Measurements from ENCODE around the gene GPR153. TPM values are rescaled to one million over a fixed set of nuclear protein-coding genes. Genes with fewer than 3 reads are reported as not detected.
A peak's percentile ranks its signal among the peaks of the same experiment; 100 is the strongest.

GPR153 gene
- total and polyA plus RNA-seq, 2 of the 13 experiments (the other 11 are each of a cell fraction or from before 2014, with no cell fraction given), result 0.22 to 0.31 TPM

DNA sequence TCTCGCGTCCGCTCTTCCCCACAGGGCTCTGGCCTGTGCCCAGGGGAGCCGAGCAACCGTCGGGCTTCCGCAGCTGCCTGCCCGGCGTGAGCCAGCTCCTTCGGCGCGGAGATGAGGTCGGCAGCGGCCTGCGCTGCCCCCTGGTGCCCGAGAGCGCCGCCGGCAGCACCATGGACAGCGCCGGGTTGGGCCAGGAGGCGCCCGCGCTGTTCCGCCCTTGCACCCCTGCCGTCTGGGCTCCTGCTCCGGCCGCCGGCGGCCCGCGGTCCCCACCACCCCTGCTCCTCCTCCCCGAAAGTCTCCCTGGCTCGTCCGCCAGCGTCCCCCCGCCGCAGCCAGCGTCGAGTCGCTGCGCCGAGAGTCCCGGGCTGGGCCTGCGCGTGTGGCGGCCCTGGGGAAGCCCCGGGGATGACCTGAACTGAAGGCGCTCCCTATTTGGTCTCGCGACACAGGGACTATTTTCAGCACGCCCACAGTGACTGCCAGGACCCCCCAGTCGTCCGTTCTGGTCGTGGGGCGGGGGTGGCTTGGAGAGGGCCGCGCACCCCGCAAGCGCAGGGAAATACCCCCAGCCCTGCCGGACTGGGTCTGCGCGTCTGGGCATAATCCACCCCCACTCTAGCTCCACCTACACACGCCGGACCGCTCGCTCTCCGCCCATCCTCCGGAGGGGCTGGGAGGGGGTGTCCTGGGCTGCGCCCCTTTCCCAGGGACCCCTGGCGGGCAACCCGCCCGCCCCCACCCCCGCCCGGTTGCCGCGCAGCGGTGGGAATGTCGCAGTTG is 15.6 kb downstream of the GPR153 start (continued):
- TF ChIP-seq, protein P1, sequence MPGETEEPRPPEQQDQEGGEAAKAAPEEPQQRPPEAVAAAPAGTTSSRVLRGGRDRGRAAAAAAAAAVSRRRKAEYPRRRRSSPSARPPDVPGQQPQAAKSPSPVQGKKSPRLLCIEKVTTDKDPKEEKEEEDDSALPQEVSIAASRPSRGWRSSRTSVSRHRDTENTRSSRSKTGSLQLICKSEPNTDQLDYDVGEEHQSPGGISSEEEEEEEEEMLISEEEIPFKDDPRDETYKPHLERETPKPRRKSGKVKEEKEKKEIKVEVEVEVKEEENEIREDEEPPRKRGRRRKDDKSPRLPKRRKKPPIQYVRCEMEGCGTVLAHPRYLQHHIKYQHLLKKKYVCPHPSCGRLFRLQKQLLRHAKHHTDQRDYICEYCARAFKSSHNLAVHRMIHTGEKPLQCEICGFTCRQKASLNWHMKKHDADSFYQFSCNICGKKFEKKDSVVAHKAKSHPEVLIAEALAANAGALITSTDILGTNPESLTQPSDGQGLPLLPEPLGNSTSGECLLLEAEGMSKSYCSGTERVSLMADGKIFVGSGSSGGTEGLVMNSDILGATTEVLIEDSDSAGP (CRISPR knock-in tag; IDR thresholded peaks at IDR 0.05; ENCODE audit: borderline replicate concordance), result peak; percentile 86
- TF ChIP-seq ZNF724P (CRISPR knock-in tag; IDR thresholded peaks at IDR 0.05; ENCODE audit: borderline replicate concordance) (peak; percentile 96), ZNF747 (CRISPR knock-in tag; IDR thresholded peaks at IDR 0.05; ENCODE audit: borderline replicate concordance) (peak; percentile 92; the same call in 1 of the 2 replicates), ZNF768 (CRISPR knock-in tag; IDR thresholded peaks at IDR 0.05) (peak; percentile 92), NFE2L1 (CRISPR knock-in tag; IDR thresholded peaks at IDR 0.05; ENCODE audit: borderline replicate concordance) (no peak), ZKSCAN8 (CRISPR knock-in tag; IDR thresholded peaks at IDR 0.05; ENCODE audit: borderline replicate concordance) (peak; percentile 94), ZNF766 (CRISPR knock-in tag; IDR thresholded peaks at IDR 0.05; ENCODE audit: borderline replicate concordance) (peak; percentile 99), ZNF792 (CRISPR knock-in tag; IDR thresholded peaks at IDR 0.05) (peak; percentile 99), SRSF4 (IDR thresholded peaks at IDR 0.05; ENCODE audit: low read depth, low read length, poor library complexity, severe bottlenecking) (no peak), ZNF546 (CRISPR knock-in tag; conservative IDR thresholded peaks at IDR 0.05) (peak; percentile 99), ZNF660 (CRISPR knock-in tag; IDR thresholded peaks at IDR 0.05; ENCODE audit: borderline replicate concordance, low read depth) (peak; percentile 83; the same call in 1 of the 2 replicates), SATB2 (CRISPR knock-in tag; IDR thresholded peaks at IDR 0.05) (peak; percentile 99), SP140L (CRISPR knock-in tag; IDR thresholded peaks at IDR 0.05; ENCODE audit: borderline replicate concordance) (peak; percentile 98; the same call in 1 of the 2 replicates), CEBPB (IDR thresholded peaks at IDR 0.05; ENCODE audit: borderline replicate concordance, low read depth, low read length) (no peak), HOXD1 (CRISPR knock-in tag; IDR thresholded peaks at IDR 0.05) (peak; percentile 98)
- TF ChIP-seq, protein P2, sequence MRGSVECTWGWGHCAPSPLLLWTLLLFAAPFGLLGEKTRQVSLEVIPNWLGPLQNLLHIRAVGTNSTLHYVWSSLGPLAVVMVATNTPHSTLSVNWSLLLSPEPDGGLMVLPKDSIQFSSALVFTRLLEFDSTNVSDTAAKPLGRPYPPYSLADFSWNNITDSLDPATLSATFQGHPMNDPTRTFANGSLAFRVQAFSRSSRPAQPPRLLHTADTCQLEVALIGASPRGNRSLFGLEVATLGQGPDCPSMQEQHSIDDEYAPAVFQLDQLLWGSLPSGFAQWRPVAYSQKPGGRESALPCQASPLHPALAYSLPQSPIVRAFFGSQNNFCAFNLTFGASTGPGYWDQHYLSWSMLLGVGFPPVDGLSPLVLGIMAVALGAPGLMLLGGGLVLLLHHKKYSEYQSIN (CRISPR knock-in tag; IDR thresholded peaks at IDR 0.05; ENCODE audit: borderline replicate concordance), result peak; percentile 97
- TF ChIP-seq, protein P3, sequence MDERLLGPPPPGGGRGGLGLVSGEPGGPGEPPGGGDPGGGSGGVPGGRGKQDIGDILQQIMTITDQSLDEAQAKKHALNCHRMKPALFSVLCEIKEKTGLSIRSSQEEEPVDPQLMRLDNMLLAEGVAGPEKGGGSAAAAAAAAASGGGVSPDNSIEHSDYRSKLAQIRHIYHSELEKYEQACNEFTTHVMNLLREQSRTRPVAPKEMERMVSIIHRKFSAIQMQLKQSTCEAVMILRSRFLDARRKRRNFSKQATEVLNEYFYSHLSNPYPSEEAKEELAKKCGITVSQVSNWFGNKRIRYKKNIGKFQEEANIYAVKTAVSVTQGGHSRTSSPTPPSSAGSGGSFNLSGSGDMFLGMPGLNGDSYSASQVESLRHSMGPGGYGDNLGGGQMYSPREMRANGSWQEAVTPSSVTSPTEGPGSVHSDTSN (CRISPR knock-in tag; IDR thresholded peaks at IDR 0.05), result no peak
- TF ChIP-seq, protein P4, sequence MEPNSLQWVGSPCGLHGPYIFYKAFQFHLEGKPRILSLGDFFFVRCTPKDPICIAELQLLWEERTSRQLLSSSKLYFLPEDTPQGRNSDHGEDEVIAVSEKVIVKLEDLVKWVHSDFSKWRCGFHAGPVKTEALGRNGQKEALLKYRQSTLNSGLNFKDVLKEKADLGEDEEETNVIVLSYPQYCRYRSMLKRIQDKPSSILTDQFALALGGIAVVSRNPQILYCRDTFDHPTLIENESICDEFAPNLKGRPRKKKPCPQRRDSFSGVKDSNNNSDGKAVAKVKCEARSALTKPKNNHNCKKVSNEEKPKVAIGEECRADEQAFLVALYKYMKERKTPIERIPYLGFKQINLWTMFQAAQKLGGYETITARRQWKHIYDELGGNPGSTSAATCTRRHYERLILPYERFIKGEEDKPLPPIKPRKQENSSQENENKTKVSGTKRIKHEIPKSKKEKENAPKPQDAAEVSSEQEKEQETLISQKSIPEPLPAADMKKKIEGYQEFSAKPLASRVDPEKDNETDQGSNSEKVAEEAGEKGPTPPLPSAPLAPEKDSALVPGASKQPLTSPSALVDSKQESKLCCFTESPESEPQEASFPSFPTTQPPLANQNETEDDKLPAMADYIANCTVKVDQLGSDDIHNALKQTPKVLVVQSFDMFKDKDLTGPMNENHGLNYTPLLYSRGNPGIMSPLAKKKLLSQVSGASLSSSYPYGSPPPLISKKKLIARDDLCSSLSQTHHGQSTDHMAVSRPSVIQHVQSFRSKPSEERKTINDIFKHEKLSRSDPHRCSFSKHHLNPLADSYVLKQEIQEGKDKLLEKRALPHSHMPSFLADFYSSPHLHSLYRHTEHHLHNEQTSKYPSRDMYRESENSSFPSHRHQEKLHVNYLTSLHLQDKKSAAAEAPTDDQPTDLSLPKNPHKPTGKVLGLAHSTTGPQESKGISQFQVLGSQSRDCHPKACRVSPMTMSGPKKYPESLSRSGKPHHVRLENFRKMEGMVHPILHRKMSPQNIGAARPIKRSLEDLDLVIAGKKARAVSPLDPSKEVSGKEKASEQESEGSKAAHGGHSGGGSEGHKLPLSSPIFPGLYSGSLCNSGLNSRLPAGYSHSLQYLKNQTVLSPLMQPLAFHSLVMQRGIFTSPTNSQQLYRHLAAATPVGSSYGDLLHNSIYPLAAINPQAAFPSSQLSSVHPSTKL (CRISPR knock-in tag; IDR thresholded peaks at IDR 0.05), result peak; percentile 81
- TF ChIP-seq, protein P5, sequence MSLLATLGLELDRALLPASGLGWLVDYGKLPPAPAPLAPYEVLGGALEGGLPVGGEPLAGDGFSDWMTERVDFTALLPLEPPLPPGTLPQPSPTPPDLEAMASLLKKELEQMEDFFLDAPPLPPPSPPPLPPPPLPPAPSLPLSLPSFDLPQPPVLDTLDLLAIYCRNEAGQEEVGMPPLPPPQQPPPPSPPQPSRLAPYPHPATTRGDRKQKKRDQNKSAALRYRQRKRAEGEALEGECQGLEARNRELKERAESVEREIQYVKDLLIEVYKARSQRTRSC (CRISPR knock-in tag; IDR thresholded peaks at IDR 0.05; ENCODE audit: low read depth), result peak; percentile 98

Measured in HepG2 (cell line).